Body of pancreas (tissue), 4 donors: ENCODE data around the gene PRELP.

Experiments
- CTCF ChIP-seq, 7 experiments: fragments of 450-650 bp in 4 of 7; fragments of 200-600 bp in 3 of 7; sonication (generic) in 3 of 7; IDR thresholded peaks; one replicate each; pipeline ENCODE4 v1.5.1; 2016 to 2019; ENCODE audit warnings: antibody characterized with exemption in 7 of 7
- POLR2A ChIP-seq, 3 donors: fragments of 450-650 bp; IDR thresholded peaks; one replicate each; pipeline ENCODE4 v1.6.1; 2016; ENCODE audit warnings: antibody characterized with exemption in 3 of 3, mild to moderate bottlenecking in 2 of 3

- TF ChIP-seq CTCF (IDR thresholded peaks at IDR 0.05) = no peak
- TF ChIP-seq POLR2A (IDR thresholded peaks at IDR 0.05) = no peak
These were observed 42.9 kb downstream of the PRELP start for GRCh38 chr1:203518541-203518940.
